Vagina (tissue), 2 donors: ENCODE data around the gene INTS11.

ENCODE experiments used
- CTCF ChIP-seq, 3 experiments: fragments of 450-650 bp in 2 of 3; fragments of 200-600 bp in 1 of 3; sonication (generic) in 1 of 3; IDR thresholded peaks; one replicate each; pipeline ENCODE4 v1.5.1; 2017 to 2019; ENCODE audit warnings: antibody characterized with exemption in 3 of 3, mild to moderate bottlenecking in 2 of 3, moderate library complexity in 2 of 3
- POLR2A ChIP-seq, 2 donors: fragments of 450-650 bp; IDR thresholded peaks; one replicate each; pipeline ENCODE4 v1.6.1; 2017; ENCODE audit warnings: antibody characterized with exemption in 2 of 2, mild to moderate bottlenecking in 2 of 2, moderate library complexity in 2 of 2
- POLR2AphosphoS5 ChIP-seq, 2 donors: sonication (generic); formaldehyde crosslinking; IDR thresholded peaks; one replicate each; pipeline ENCODE4 v1.9.0; 2017; ENCODE audit warnings: antibody characterized with exemption in 2 of 2, mild to moderate bottlenecking in 2 of 2, low read depth in 1 of 2; ENCODE audit not compliant: insufficient read depth in 1 of 2

GRCh38 chr1:1353389-1354151 is 29.1 kb upstream of the INTS11 start:
- TF ChIP-seq POLR2A (IDR thresholded peaks at IDR 0.05) (no peak), CTCF (IDR thresholded peaks at IDR 0.05) (no peak), POLR2AphosphoS5 (IDR thresholded peaks at IDR 0.05; ENCODE audit: insufficient read depth in 1 of 2, low read depth in 1 of 2) (no peak)
